ENCODE measurements around the gene PSEN2.

GRCh38 chr1:226872437-226872836 is 2.0 kb downstream of the PSEN2 start:
- no peak for TF ChIP-seq CTCF (IDR thresholded peaks at IDR 0.05; ENCODE audit: low read length)
- no peak for TF ChIP-seq EZH2 (IDR thresholded peaks at IDR 0.05; ENCODE audit: borderline replicate concordance, low read length)
